GM12878 (cell line): ENCODE measurements around the gene SUV39H1. TPM values are rescaled to one million over a fixed set of nuclear protein-coding genes. Genes with fewer than 3 reads are reported as not detected.

Experiments used
- ATF3 ChIP-seq: IDR thresholded peaks from 2 replicates; pipeline ENCODE4 v1.6.1; 2011; ENCODE audit warnings: low read depth, mild to moderate bottlenecking, low read length, moderate library complexity, borderline replicate concordance; ENCODE audit errors: extremely low read depth
- BCL11A ChIP-seq: IDR thresholded peaks from 2 replicates; pipeline ENCODE4 v1.6.1; 2011; ENCODE audit warnings: low read depth, low read length
- BCL3 ChIP-seq: IDR thresholded peaks from 2 replicates; pipeline ENCODE4 v1.6.1; 2011; ENCODE audit warnings: borderline replicate concordance, low read depth, mild to moderate bottlenecking, moderate library complexity, low read length; ENCODE audit not compliant: insufficient read depth, poor library complexity, severe bottlenecking
- BRCA1 ChIP-seq: IDR thresholded peaks from 2 replicates; pipeline ENCODE4 v1.6.1; 2011; ENCODE audit warnings: low read depth, low read length, improper control_type of control experiment
- CEBPB ChIP-seq, 2 experiments: fragments of 150-350 bp in 1 of 2; IDR thresholded peaks; 2 replicates each; pipeline ENCODE4 v1.6.1; 2012 to 2014; ENCODE audit warnings: low read depth in 2 of 2, low read length in 2 of 2, borderline replicate concordance in 1 of 2, inconsistent platforms in 1 of 2
- CHD1 ChIP-seq: IDR thresholded peaks from 2 replicates; pipeline ENCODE4 v1.6.1; 2012; ENCODE audit warnings: low read depth, low read length, improper control_type of control experiment
- CHD2 ChIP-seq: IDR thresholded peaks from 2 replicates; pipeline ENCODE4 v1.6.1; 2011; ENCODE audit warnings: low read depth, low read length, improper control_type of control experiment, borderline replicate concordance
- CHD4 ChIP-seq: fragments of 200-600 bp; sonication (generic); IDR thresholded peaks from 2 replicates; pipeline ENCODE4 v1.6.1; 2016; ENCODE audit warnings: mild to moderate bottlenecking
- CTCF ChIP-seq, 3 experiments: IDR thresholded peaks in 2 of 3; conservative IDR thresholded peaks in 1 of 3; 2 replicates each; pipeline ENCODE4 v1.5.1; 2011; ENCODE audit warnings: low read depth in 3 of 3, low read length in 3 of 3, mild to moderate bottlenecking in 3 of 3, control low read depth in 2 of 3, moderate library complexity in 2 of 3, inconsistent platforms in 1 of 3, mixed read lengths in 1 of 3; ENCODE audit not compliant: control insufficient read depth in 2 of 3, insufficient read depth in 1 of 3; ENCODE audit errors: extremely low read depth in 1 of 3
- ESRRA ChIP-seq: IDR thresholded peaks from 2 replicates; pipeline ENCODE4 v1.6.1; 2012; ENCODE audit warnings: mild to moderate bottlenecking, low read length, improper control_type of control experiment
- ETV6 ChIP-seq, 2 experiments: fragments of 450-650 bp in 1 of 2; IDR thresholded peaks in 1 of 2; conservative IDR thresholded peaks in 1 of 2; 2 replicates each; pipeline ENCODE4 v1.6.1; 2014; ENCODE audit warnings: antibody characterized with exemption in 1 of 2, borderline replicate concordance in 1 of 2, low read depth in 1 of 2, mild to moderate bottlenecking in 1 of 2, moderate library complexity in 1 of 2
- FOS ChIP-seq: IDR thresholded peaks from 3 replicates; pipeline ENCODE4 v1.6.1; 2011; ENCODE audit warnings: borderline replicate concordance; ENCODE audit not compliant: insufficient read length; ENCODE audit errors: extremely low read depth
- GATAD2B ChIP-seq: fragments of 450-650 bp; conservative IDR thresholded peaks from 2 replicates; pipeline ENCODE4 v1.6.1; 2017; ENCODE audit warnings: low read depth, mild to moderate bottlenecking, moderate library complexity
- MYC ChIP-seq: IDR thresholded peaks from 2 replicates; pipeline ENCODE4 v1.6.1; 2011; ENCODE audit warnings: mild to moderate bottlenecking, low read length, moderate library complexity, inconsistent platforms; ENCODE audit not compliant: insufficient read depth, insufficient replicate concordance, insufficient read length, severe bottlenecking
- POLR2A ChIP-seq: IDR thresholded peaks from 2 replicates; pipeline ENCODE4 v1.6.1; 2011; ENCODE audit warnings: low read depth, mild to moderate bottlenecking, low read length
- POU2F2 ChIP-seq: IDR thresholded peaks from 3 replicates; pipeline ENCODE4 v1.6.1; 2011; ENCODE audit warnings: low read depth, mild to moderate bottlenecking, low read length, borderline replicate concordance
- SP1 ChIP-seq: IDR thresholded peaks from one replicate; pipeline ENCODE4 v1.6.1; 2011; ENCODE audit warnings: low read depth, low read length
- SREBF1 ChIP-seq: IDR thresholded peaks from 2 replicates; pipeline ENCODE4 v1.6.1; 2012; ENCODE audit warnings: mild to moderate bottlenecking, low read length
- STAT1 ChIP-seq: fragments of 450-650 bp; conservative IDR thresholded peaks from 2 replicates; pipeline ENCODE4 v1.6.1; 2014; ENCODE audit warnings: antibody characterized with exemption, mild to moderate bottlenecking
- STAT3 ChIP-seq: IDR thresholded peaks from 2 replicates; pipeline ENCODE4 v1.6.1; 2011; ENCODE audit warnings: low read depth, low read length, improper control_type of control experiment
- TARDBP ChIP-seq: IDR thresholded peaks from 2 replicates; pipeline ENCODE4 v1.6.1; 2016; ENCODE audit warnings: borderline replicate concordance
- TCF12 ChIP-seq: IDR thresholded peaks from 2 replicates; pipeline ENCODE4 v1.6.1; 2011; ENCODE audit warnings: low read depth, mild to moderate bottlenecking, low read length
- ZNF592 ChIP-seq: fragments of 450-650 bp; IDR thresholded peaks from 2 replicates; pipeline ENCODE4 v1.6.1; 2017; ENCODE audit warnings: mild to moderate bottlenecking, moderate library complexity
- polyA plus RNA-seq, 11 experiments: library from polyadenylated mRNA; depleted of rRNA in 4 of 11; unstranded in 6 of 11; stranded (reverse) in 5 of 11; fragments of >200 nt; fragmentation: Nextera tagmentation in 4 of 11; fragmentation: Illumina TruSeq in 1 of 11; extraction: Ambion mirVana in 4 of 11; extraction: Trizol in 1 of 11; gene quantifications; 1 replicate in 1 of 11; 2 replicates in 10 of 11; pipeline versions ENCODE4 v1.2.1 to v1.2.3, GENCODE V29; 2011 to 2016; ENCODE audit warnings: inconsistent platforms in 2 of 11, missing spikeins in 2 of 11, low read depth in 1 of 11
- total RNA-seq, 4 experiments: library from RNA; depleted of rRNA in 3 of 4; stranded (reverse); fragments of >200 nt in 3 of 4; fragmentation: Illumina TruSeq in 1 of 4; extraction: Trizol in 1 of 4; gene quantifications; 2 replicates each; pipeline versions ENCODE4 v1.2.1 to v1.2.3, GENCODE V29; 2013 to 2021

SUV39H1 gene
- total and polyA plus RNA-seq, 10 of the 15 experiments (the other 5 are each of a cell fraction or from before 2014, with no cell fraction given) = 4.9 to 33.2 (median 17.1) TPM

- no peak for TF ChIP-seq STAT1
- TF ChIP-seq STAT3 = no peak
- no peak for TF ChIP-seq CHD4
- 0 out of 2 replicates have a peak, but pooled peaks have one; percentile 23 for TF ChIP-seq GATAD2B
- peak; percentile 82 for TF ChIP-seq POLR2A
- peak; percentile 84 for TF ChIP-seq SP1
- TF ChIP-seq CEBPB (IDR thresholded peaks at IDR 0.05; ENCODE audit: borderline replicate concordance in 1 of 2, low read depth in 2 of 2, low read length in 2 of 2) = no peak
- no peak for TF ChIP-seq ETV6 (conservative IDR thresholded peaks at IDR 0.05 in 1 of 2, IDR thresholded peaks at IDR 0.05 in 1 of 2; ENCODE audit: borderline replicate concordance in 1 of 2, low read depth in 1 of 2)
- TF ChIP-seq ESRRA = no peak
- TF ChIP-seq FOS = peak; percentile 35
- TF ChIP-seq CHD2 = peak; percentile 81
- TF ChIP-seq MYC = no peak
- TF ChIP-seq POU2F2 = no peak
- TF ChIP-seq TARDBP = no peak
- no peak for TF ChIP-seq BCL3
- no peak for TF ChIP-seq CTCF (IDR thresholded peaks at IDR 0.05 in 2 of 3, conservative IDR thresholded peaks at IDR 0.05 in 1 of 3; ENCODE audit: control insufficient read depth in 2 of 3, extremely low read depth in 1 of 3, insufficient read depth in 1 of 3, low read depth in 3 of 3, low read length in 3 of 3)
- no peak for TF ChIP-seq BCL11A
- no peak for TF ChIP-seq CHD1
- TF ChIP-seq TCF12 = 0 out of 2 replicates have a peak, but pooled peaks have one; percentile 2
- TF ChIP-seq ZNF592 = no peak
- peak; percentile 59; the same call in 1 of the 2 replicates for TF ChIP-seq SREBF1
- no peak for TF ChIP-seq ATF3
- TF ChIP-seq BRCA1 = no peak
These were observed 20.2 kb upstream of the SUV39H1 start (continued) for GRCh38 chrX:48676106-48676892.
